Measurements from ENCODE around the gene MAP2K5.

DNA sequence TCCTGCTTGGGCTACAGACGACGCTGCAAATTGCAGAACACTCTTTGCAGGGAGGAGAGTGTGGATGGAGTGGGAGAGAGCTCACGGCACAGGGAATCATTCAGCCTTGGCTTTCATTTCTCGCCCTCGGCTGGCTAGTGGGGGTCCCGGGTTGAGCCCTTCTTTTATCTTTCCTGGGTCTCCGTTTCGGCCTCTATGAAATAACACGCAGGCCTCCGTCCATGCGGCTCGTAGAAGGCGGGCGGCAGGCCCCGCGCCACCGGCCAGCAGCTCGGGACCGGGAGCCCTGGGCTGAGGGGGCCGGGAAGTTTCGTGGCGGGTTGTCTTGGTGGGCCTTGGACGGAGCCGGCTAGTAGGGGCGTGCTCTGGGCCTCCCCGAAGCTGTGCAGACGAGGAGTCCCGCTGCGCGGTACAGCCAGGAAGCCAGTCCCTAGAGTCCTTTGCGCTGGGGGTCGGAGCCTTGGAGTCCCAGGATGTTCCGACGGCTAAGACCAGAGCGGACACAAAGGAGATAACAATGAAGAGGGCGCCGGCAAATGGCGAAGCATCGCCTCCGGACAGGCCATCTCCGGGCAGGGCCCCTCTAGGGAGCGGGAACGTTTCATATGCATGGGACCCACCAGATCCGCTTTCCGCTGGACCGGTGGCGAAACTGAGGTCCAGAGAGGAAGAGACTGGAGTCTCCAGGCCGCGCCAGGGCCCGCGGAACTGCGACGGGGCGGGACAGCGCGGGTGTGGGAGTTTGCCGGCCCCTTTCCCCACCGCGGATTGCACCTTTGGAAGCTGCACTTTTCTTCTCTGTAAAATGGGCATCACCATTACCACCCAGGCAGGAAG, 293.0 kb downstream of the MAP2K5 start:
- TF ChIP-seq GLIS2 (tag by site-specific recombination; IDR thresholded peaks at IDR 0.05) (no peak), TCF7L2 (IDR thresholded peaks at IDR 0.05; ENCODE audit: borderline replicate concordance, low read depth, low read length) (no peak), ZNF138 (tag by site-specific recombination; IDR thresholded peaks at IDR 0.05; ENCODE audit: borderline replicate concordance) (no peak), ZNF24 (tag by site-specific recombination; IDR thresholded peaks at IDR 0.05) (no peak)
- TF ChIP-seq, protein P1, sequence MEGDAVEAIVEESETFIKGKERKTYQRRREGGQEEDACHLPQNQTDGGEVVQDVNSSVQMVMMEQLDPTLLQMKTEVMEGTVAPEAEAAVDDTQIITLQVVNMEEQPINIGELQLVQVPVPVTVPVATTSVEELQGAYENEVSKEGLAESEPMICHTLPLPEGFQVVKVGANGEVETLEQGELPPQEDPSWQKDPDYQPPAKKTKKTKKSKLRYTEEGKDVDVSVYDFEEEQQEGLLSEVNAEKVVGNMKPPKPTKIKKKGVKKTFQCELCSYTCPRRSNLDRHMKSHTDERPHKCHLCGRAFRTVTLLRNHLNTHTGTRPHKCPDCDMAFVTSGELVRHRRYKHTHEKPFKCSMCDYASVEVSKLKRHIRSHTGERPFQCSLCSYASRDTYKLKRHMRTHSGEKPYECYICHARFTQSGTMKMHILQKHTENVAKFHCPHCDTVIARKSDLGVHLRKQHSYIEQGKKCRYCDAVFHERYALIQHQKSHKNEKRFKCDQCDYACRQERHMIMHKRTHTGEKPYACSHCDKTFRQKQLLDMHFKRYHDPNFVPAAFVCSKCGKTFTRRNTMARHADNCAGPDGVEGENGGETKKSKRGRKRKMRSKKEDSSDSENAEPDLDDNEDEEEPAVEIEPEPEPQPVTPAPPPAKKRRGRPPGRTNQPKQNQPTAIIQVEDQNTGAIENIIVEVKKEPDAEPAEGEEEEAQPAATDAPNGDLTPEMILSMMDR (tag by site-specific recombination; IDR thresholded peaks at IDR 0.05), result no peak
